LNCaP clone FGC (cell line): ENCODE measurements around the gene DDR2.
"Not testable (repeated sequence)": the region's sequence is repeated elsewhere in the genome, so short reads cannot be mapped to it uniquely, and the experiment has no call there.

Experiments used
- DNase-seq: peaks from one replicate; pipeline ENCODE4 v3.0.0-alpha.2; 2011; ENCODE audit warnings: low read depth
- H3K4me3 ChIP-seq: 2 replicates; pipeline ENCODE4 v1.5.1; 2011; ENCODE audit warnings: mild to moderate bottlenecking, low read depth, low read length, control low read depth
- CTCF ChIP-seq: IDR thresholded peaks from 2 replicates; pipeline ENCODE4 v1.5.1; 2012; ENCODE audit warnings: mild to moderate bottlenecking; ENCODE audit not compliant: control insufficient read depth, insufficient read depth; ENCODE audit errors: extremely low read depth

DDR2 gene

GRCh38 chr1:162632217-162632666, at the start of gene DDR2:
DDR2 (plus strand) TSS chr1:162632464; CDS start chr1:162719064, 86,600 bp downstream.
- no peak for DNase-seq
- TF ChIP-seq CTCF = no peak
- H3K4me3 ChIP-seq = no peak within 1 kb of the TSS

- not testable (repeated sequence) for H3K4me3 ChIP-seq, DNase-seq
Observed at GRCh38 chr1:162582901-162583300, 49.4 kb upstream of the DDR2 start.

GRCh38 chr1:162585101-162585500, 47.2 kb upstream of the DDR2 start:
- H3K4me3 ChIP-seq, DNase-seq: not testable (repeated sequence)

GRCh38 chr1:162587347-162587746, 44.9 kb upstream of the DDR2 start:
- peak; percentile 99 for DNase-seq
- H3K4me3 ChIP-seq = no peak overlapping the region
- no peak for TF ChIP-seq CTCF

- DNase-seq = no peak
- no peak overlapping the region for H3K4me3 ChIP-seq
- TF ChIP-seq CTCF = no peak
Observed at GRCh38 chr1:162587761-162588260, 44.5 kb upstream of the DDR2 start.

- no peak for TF ChIP-seq CTCF
- DNase-seq = no peak
- no peak overlapping the region for H3K4me3 ChIP-seq
Observed at GRCh38 chr1:162590101-162590500, 42.2 kb upstream of the DDR2 start.

- no peak overlapping the region for H3K4me3 ChIP-seq
- no peak for TF ChIP-seq CTCF
- DNase-seq = no peak
Observed at GRCh38 chr1:162590686-162591085, 41.6 kb upstream of the DDR2 start.

GRCh38 chr1:162596514-162597170, 35.6 kb upstream of the DDR2 start:
- H3K4me3 ChIP-seq = no peak overlapping the region
- TF ChIP-seq CTCF = no peak
- DNase-seq = no peak
